ENCODE results near the gene PFKL. TPM values are rescaled to one million over a fixed set of nuclear protein-coding genes. Genes with fewer than 3 reads are reported as not detected.
A peak's percentile ranks its signal among the peaks of the same experiment; 100 is the strongest.
"Not testable (repeated sequence)": the region's sequence is repeated elsewhere in the genome, so short reads cannot be mapped to it uniquely, and the experiment has no call there.

The PFKL gene
- total RNA-seq, 1 donor from 2014 or later: 189 TPM

DNA sequence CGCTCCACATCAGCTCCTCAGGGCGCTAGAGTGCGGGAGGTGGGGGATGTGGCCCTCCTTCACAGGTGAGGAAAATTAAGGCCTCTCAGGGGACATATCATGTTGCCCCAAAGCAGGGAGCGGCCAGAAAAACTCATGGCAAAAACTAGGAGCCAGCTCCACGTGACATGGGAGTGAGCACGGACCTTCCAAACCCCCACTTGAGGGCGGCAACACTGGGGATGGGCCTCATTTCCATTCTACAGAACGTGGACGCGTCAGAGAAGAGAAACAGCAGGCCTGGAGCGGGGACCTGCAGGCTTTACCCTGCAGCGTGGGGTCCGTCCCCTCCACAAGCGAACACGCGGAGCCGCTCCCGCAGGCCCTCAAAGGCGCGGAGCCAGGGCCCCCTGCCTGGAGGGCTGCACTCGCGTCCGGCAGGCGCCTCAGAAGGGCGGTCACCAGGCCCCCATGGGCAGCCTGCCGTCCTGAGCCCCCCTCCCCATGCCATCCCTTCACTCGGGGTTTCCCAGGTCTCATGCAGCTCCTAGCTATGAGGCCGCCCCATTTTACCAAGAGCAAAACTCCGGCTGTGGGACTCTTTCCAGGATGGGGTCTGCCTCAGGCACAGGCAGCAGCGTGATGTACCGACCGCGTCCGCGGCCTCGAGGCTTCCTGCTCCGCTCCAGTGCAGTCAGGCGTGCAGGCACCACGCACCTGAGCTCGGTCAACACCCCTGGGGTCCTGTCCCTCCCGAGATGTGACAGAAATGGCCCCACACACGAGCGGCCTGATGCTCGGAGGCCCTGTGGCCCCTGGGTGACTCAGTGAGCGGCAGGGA is 33.9 kb downstream of the PFKL start:
- ATAC-seq (no peak), DNase-seq (ENCODE audit: low spot score) (no peak)
- intact Hi-C loops (cut with DNase I): no loop called here

DNA sequence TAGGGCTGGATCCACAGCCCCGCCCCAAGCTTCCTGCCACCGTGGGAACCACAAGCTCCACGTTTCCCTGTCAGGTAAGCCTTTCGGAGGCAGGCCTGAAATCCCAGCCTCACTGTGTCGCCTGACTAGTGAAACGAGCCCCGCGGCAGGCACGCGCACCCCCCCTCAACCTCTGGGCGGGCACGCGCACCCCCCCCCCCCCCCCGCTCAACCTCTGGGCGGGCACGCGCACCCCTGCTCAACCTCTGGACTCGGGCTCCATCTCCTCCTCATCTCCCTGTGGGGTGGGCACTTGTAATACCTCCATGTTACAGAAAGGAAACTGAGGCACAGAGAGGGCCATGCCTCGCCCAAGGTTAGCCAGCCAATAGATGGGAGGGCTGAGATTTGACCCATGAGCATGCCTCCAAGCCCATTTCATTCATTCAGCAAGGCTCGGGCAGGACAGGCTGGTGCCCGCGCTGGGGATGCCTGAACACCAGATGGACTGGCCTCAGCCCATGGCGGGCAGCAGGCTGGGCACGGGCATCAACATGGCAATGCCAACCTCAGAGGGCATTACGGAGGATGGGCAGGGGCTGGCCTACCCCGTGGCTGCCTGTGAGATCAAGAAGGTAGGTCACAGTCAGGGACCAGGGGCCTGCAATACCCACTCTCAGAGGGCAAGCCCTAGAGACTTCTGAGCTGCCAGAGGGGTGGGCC is 34.6 kb downstream of the PFKL start:
- ATAC-seq (no peak), DNase-seq (ENCODE audit: low spot score) (no peak)
- intact Hi-C loops (cut with DNase I): no loop called here

DNA sequence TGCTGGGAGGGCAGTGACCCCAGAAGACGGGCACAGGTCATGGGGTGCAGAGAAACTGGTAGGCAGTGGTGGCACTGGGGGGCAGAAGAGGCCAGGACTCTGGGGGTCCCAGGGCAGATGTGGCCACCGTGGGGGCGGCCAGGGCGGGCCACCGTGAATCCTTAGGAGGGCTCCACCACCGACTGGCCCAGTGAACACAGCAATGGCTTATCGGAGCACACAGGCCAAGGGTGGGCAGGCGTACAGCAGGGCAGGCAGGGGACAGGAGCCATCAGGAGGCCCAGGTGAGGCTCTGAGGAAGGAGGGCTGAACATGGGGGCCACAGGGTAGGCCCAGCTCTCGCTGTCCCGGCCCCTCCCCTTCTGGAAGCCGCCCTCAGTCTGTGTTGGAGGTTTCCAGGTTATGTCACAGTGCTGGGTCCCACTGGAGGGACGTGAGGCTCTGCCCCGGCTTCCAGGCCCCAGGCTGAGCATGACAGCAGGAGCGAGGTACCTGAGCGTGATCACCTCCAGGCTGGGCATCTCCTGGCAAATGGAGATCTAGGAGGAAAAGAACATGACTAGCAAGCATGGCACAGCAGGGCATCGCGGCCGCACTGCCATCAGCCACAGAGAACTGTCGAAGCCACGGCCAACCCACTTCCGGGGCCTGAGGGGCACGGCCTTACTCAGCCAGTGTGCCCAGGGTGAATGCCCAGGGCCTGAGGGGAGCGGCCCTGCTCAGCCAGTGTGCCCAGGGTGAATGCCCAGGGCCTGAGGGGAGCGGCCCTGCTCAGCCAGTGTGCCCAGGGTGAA is 35.6 kb downstream of the PFKL start:
- no peak for DNase-seq (ENCODE audit: low spot score)
- intact Hi-C loops (cut with DNase I): no loop called here
- ATAC-seq: no peak

DNA sequence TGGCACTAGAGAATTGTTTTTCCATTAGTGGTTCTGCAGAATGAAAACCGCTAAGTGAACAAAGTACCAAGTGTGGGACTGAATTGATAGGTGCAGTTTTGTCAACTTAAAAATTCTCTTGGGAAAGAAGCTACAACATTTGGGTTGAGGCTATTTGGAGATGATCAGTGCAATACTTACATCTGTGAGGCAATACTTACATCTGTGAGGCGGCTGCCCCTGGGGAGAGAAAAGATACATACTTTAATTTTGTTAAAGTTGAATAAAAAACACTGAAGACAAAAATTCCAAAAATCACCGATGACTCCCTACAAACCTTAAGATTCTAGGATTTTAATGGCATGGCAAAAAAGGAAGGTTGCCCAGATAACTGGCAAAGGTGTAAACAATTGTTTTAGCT is 37.6 kb downstream of the PFKL start:
- ATAC-seq: no peak
- intact Hi-C loops (cut with DNase I): no loop called here
- DNase-seq (ENCODE audit: low spot score): peak; percentile 52

DNA sequence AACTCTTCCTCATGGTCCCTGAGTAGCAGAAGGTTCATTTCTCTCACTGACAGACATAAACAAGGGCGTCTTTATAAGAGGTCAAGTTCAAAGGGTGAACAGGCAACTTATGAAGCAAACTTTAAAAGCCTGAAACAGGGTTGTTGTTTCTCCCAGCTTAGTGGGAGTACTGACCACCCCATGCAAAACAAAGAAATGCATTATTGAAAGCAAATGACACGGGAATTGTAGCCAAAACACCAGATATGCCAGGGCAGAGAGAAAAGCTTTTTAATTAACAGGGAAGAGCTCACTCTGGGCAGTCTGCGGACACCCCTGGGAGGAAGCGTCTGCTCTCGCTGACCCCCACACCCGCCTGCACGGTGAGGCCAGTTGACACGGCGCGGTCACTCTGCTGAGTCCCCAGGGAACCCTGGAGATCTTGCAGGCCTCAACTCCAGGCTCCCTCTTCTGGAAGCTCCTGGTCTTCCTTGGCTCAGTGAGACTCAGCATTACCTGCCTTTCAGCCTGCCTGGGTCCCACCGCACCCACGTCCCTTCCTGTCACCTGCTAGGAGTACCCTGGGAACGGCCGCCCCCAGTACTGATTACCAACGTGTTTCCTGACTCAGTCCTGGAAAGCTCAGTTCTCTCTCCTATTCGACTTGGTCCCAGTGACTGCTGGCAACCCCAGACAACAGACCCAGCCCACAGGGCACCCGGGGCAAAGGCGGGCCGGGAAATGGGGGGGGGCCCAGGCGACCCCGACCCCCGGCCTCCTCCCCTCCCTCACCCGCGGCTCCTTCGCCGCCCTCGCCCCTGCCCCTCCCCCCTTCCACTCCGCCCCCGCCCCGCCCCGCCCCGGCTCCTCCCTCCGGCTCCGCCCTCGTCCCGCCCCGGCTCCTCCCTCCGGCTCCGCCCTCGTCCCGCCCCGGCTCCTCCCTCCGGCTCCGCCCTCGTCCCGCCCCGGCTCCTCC is 38.4 kb downstream of the PFKL start:
- ATAC-seq (peak; percentile 78), DNase-seq (ENCODE audit: low spot score) (peak; percentile 86)
- intact Hi-C loops (cut with DNase I): no loop called here

DNA sequence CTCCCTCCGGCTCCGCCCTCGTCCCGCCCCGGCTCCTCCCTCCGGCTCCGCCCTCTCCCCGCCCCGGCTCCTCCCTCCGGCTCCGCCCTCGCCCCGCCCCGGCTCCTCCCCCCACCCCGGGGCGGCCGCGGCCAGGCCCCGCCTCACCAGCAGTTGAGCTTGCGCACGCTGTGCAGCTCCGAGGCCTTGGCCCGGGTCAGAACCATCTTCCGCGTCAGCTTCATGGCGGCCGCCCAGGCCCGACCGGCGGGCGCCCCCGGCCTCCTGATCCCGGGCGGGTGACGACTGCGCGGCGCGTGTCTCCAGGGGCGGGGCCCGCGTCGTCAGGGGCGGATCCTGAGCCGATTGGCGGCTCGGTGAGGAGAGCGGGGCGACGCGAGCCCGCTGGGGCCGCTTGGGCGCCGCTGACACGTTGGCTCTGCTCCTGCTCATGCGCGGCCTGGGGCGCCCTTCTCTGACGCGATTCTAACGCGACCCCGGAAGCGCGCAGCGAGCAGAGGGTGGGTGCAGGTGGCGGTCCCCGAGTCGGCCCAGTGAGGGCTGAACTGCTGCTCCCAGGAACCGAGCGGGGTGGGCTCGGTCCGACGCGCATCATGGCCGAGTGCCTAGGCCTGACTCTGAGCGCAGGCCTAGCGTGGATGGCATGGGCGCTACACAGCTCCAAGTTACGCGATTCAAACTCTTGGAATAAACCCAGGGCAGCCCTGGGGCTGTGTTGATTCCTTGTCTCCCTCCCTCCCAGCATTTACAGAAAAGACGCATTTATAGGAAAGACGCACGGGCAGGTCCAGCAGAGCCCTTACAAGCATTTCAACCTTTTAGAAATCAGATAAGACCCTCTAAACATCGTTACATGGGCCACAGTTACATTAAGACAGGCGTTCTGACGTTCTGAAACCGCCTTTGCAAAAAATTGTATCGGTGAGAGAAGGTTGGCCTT is 39.4 kb downstream of the PFKL start, which contains the start of gene CFAP410:
CFAP410 (minus strand) TSS at position 420 of the 940 bp plus-strand sequence; CDS start at position 224, 196 bp downstream.
- DNase-seq (ENCODE audit: low spot score): peak; percentile 97
- ATAC-seq: peak; percentile 92
- intact Hi-C loops (cut with DNase I): no loop called here

DNA sequence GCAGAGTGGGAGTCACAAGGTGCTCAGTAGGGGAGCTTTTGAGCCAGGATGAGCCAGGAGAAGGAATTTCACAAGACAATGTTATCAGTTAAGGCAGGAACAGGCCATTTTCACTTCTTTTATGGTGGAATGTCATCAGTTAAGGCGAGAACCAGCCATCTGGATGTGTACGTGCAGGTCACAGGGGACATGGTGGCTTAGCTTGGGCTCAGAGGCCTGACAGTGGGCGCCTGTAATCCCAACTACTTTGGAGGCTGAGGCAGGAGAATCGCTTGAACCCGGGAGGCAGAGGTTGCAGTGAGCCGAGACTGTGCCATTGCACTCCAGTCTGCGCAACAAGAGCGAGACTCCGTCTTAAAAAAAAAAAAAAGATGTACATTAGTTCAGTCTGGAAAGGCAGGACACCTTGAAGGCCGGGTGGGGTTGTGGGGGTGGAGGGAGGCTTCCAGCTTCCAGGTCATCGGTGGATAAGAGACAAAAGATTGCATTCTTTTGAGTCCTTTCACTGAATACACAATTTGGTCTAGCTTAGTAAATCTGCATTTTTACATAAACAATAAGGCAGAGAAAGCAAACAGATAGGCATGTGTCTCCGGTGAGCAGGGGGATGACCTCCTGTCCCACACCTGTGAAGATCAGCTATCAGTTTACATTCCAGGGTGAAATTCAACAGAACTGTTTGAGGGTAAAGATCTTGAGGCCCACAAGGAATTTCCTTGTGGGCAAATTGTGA is 42.0 kb downstream of the PFKL start:
- DNase-seq (ENCODE audit: low spot score); intact Hi-C loops (cut with DNase I); ATAC-seq: not testable (repeated sequence)

DNA sequence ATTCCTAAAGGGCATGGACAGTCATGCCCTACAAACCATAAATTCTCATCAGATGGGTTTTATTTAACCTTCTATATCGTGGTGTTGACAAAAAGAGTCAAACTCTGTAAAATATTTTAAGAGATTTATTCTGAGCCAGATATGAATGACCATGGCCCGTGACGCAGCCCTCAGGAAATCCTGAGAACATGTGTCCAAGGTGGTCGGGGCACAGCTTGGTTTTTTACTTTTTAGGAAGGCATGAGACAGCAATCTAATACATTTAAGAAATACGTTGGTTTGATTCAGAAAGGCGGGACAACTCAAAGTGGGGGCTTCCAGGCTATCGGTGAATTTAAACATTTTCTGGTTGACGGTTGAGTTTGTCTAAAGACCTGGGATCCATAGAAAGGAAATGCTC is 43.1 kb downstream of the PFKL start:
- ATAC-seq; DNase-seq (ENCODE audit: low spot score); intact Hi-C loops (cut with DNase I): not testable (repeated sequence)

DNA sequence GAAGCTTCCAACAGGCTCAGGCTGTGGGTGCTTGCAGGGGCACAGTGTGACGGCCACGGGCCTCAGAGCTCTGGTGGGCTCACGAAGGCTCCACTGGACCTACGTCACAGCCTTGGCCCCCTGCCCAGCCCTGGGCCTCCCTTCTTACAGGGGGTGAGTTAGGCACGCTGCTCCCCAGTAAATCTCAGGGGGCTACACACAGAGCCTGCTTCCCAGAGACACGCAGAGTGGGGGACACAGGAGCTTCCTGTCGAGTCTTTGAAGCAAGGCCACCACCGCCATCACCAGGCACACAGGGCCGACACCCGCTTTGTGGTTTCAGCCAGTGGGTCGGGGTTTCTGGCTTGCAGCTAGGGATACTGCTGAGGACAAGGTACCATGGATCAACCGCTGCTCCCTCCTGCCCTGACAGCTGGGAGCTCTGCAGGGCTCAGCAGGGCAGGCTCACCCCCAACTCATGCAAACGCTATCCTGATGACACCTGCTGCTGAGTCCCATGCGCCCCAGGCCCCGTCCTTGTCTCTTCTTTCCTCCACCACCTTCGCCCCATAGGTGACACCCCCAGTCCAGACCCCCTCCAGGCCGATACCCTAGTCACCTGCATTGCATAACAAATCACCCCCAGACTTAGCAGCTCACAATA is 44.8 kb downstream of the PFKL start:
- DNase-seq (ENCODE audit: low spot score) (peak; percentile 64), ATAC-seq (no peak)
- intact Hi-C loops (cut with DNase I): loop anchor here (2.0 kb wide), 1 partner anchor 30 kb away; no protein-coding TSS in a partner anchor

DNA sequence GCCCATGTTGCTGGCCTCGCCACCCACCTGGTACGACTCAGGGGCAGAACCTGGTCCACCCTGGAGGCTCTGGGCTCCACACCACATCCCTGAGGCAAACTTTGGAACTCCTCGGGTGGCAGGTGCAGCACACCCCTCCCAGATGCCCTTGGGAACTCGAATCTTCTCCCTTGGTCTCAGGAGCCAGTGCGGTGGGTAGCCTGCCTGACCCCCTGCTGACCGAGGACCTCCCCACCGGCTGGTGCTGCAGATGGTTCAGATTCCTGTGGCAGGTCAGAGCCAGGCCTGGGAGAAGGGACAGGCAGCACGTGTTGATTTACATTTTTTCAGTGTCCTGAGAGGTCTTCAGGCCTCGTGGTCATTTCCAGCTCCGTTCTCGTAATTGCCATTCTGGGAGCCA is 45.6 kb downstream of the PFKL start:
- ATAC-seq (no peak), DNase-seq (ENCODE audit: low spot score) (peak; percentile 48)
- intact Hi-C loops (cut with DNase I): loop anchor here (2.0 kb wide), 1 partner anchor 29 kb away; no protein-coding TSS in a partner anchor

DNA sequence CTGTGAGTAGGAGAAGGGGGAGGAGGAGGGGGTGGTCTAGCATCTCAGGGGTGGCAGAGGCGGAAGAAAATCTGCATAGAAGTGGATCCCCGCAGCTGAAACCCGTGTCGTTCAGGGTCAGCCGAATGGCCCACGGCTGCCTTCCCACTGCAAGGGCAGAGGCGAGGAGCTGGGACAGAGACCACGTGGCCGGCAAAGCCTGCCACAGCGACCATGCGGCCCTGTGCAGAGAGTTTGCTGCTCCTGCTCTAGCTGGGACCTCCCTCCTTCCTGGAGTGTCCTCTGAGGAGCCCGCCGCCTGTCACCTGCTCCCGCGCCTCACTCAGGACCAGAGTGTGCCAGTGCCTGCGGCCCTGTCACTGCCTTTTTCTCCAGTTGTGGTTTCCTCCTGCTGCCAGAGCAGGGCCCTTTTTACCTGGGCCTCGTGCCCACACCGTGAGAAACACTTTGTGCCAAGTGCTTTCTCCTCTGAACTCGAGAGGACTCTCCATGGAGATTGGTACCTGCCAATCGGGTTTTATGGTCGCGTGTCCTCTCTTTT is 48.1 kb downstream of the PFKL start:
- ATAC-seq: no peak
- DNase-seq (ENCODE audit: low spot score): no peak
- intact Hi-C loops (cut with DNase I): no loop called here

DNA sequence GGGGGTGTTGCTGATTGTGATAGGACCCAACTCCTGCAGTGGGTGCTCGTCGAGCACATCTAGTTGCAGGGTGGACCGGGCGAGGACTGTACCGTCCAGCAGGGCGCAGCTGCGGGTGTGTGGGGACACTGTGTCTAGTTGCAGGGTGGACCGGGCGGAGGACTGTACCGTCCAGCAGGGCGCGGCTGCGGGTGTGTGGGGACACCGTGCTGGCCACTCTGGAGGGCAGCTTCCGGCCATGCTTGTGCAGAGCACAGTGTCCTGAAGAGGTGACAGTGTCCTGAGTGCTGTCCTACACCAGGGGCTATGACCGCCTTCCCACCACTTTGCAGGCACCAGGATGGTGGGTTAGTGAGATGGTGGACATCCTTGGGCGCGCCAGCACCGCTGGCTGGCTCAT is 49.0 kb downstream of the PFKL start:
- ATAC-seq: no peak
- intact Hi-C loops (cut with DNase I): no loop called here

DNA sequence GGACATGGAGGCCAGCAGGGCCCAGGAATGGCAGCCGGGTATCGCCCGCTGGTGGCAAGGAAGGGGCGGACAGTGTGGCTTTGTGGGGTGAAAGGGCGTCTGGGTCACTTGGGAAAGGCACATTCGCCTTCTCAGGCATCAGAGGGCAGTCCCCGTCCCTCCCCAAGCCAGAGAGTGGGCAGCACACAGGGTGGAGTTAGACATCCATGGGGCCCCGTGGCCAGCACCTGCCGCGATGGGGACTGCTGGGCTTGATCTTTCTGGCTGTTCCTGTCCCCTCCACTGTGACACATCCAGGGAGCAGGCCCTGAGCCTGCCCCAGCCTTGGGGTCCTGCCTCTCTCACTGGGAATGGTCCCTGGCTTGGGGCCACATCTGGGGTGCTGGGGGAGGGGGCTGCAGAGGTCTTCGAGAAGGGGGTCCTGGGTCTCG is 49.6 kb downstream of the PFKL start:
- intact Hi-C loops (cut with DNase I): no loop called here
- no peak for ATAC-seq
- DNase-seq (ENCODE audit: low spot score): no peak

More for the DNA sequence above, 49.0 kb downstream of the PFKL start:
- DNase-seq (ENCODE audit: low spot score): no peak

DNA sequence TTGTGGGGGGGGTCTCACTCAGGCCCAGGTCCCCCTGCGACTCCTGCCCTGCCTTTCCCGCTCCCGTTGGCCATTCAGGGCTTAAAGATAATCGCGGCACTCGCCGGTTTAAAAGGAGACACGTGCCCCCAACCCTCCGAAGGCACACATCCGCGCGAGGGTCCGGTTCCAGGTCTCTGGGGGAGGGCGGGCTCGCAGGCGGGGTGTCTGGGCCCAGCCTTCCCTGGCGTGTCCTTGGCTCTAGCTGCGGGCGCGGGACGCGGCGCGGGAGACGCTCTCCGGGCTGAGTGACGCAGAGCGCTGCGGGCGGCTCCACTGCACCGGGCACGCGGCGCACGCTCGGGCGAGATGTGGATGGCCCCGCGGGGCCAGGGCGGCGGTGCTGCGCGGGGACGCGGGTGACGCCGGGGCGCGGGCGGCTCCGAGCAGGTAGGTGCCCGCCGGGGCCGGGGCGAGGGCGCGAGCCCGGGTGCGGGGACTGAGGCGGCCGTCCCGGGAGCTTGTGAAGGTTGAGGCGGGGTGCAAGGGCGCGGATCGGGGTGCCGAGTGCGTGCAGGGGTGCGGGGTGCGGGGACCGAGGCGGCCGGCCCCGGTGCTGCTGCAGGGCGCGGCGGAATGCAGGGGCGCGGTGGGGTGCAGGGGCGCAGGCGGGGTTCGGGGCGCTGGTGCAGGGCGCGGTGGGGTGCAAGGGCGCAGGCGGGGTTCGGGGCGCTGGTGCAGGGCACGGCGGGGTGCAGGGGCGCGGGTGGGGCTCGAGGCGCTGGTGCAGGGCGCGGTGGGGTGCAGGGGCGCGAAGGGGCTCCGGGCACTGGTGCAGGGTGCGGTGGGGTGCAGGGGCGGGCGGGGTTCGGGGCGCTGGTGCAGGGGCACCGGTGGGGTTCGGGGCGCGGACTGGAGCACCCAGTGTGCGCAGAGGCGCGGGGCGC is 50.3 kb downstream of the PFKL start:
- intact Hi-C loops (cut with DNase I): loop anchor here (10.0 kb wide), 1 partner anchor 135 kb away; no protein-coding TSS in a partner anchor
- DNase-seq (ENCODE audit: low spot score) (peak; percentile 59), ATAC-seq (no peak)

Measured in sciatic nerve (tissue), 2 donors.